Muscle of leg (tissue), 16 donors: Measurements from ENCODE around the gene GRK3. TPM values are rescaled to one million over a fixed set of nuclear protein-coding genes. Genes with fewer than 3 reads are reported as not detected.
"Not testable (repeated sequence)": the region's sequence is repeated elsewhere in the genome, so short reads cannot be mapped to it uniquely, and the experiment has no call there.

ENCODE experiments used
- DNase-seq: peaks from one replicate; pipeline ENCODE4 v3.0.0; 2013
- H3K27ac ChIP-seq: one replicate; pipeline ENCODE4 v1.5.1; 2013; ENCODE audit warnings: mild to moderate bottlenecking, low read length, control low read depth
- H3K27me3 ChIP-seq: one replicate; pipeline ENCODE4 v1.6.1; 2013; ENCODE audit warnings: low read length; ENCODE audit not compliant: control insufficient read depth, insufficient read depth
- H3K36me3 ChIP-seq: one replicate; pipeline ENCODE4 v1.6.1; 2013; ENCODE audit warnings: low read length; ENCODE audit not compliant: control insufficient read depth, insufficient read depth
- H3K4me1 ChIP-seq: one replicate; pipeline ENCODE4 v1.6.1; 2013; ENCODE audit warnings: low read length; ENCODE audit not compliant: control insufficient read depth, insufficient read depth
- H3K4me3 ChIP-seq: one replicate; pipeline ENCODE4 v1.5.1; 2013; ENCODE audit warnings: low read length, control low read depth
- H3K9me3 ChIP-seq: replicated peaks from 2 replicates; pipeline ENCODE4 v1.6.1; 2013; ENCODE audit warnings: low read depth, low read length; ENCODE audit not compliant: control insufficient read depth
- WGBS: methylation state at CpG from one replicate; pipeline ENCODE4 v1.1.5; 2013; ENCODE audit warnings: missing lambda C conversion rate; ENCODE audit not compliant: insufficient coverage; 5-methylcytosine and 5-hydroxymethylcytosine counted together
- long read RNA-seq, 11 donors: transcript quantifications; one replicate each; lab custom pipeline, GENCODE V29; 2026
- polyA plus RNA-seq, 8 donors: library from polyadenylated mRNA; unstranded; fragments of 120-200 nt; gene quantifications; one replicate each; pipeline versions ENCODE4 v1.2.1 to v1.2.3, GENCODE V29; 2013; ENCODE audit warnings: inconsistent platforms in 1 of 8, low replicate concordance in 1 of 8; ENCODE audit not compliant: insufficient read length in 8 of 8, insufficient read depth in 1 of 8
- total RNA-seq: library from RNA; stranded (reverse); fragments of 120-200 nt; gene quantifications from one replicate; pipeline ENCODE4 v1.2.4, GENCODE V29; 2013

The GRK3 gene
- total RNA-seq (9.0 TPM), polyA plus RNA-seq (1 to 10 TPM; 5.7 to 8.1 (median 6.9) TPM)
- long read RNA-seq, donor 1 = 0 reads
- long read RNA-seq, donor 2 = 0 reads
- long read RNA-seq, donor 3, full-length matches to known transcripts = 1 of 1 reads
- long read RNA-seq, donor 3, partial matches to known transcripts = 0 of 1 reads
- long read RNA-seq, donor 3, other reads (novel, unspliced or antisense) = 0 of 1 reads
- long read RNA-seq, donor 4, full-length matches to known transcripts = 1 of 1 reads
- long read RNA-seq, donor 4, partial matches to known transcripts = 0 of 1 reads
- long read RNA-seq, donor 4, other reads (novel, unspliced or antisense) = 0 of 1 reads
- long read RNA-seq, donor 5, full-length matches to known transcripts = 2 of 2 reads
- long read RNA-seq, donor 5, partial matches to known transcripts = 0 of 2 reads
- long read RNA-seq, donor 5, other reads (novel, unspliced or antisense) = 0 of 2 reads
- long read RNA-seq, donor 6 = 0 reads
- long read RNA-seq, donor 7 = 0 reads
- long read RNA-seq, donor 8 = 0 reads
- long read RNA-seq, donor 9 = 0 reads
- long read RNA-seq, donor 10 = 0 reads
- long read RNA-seq, donor 11 = 0 reads

DNA sequence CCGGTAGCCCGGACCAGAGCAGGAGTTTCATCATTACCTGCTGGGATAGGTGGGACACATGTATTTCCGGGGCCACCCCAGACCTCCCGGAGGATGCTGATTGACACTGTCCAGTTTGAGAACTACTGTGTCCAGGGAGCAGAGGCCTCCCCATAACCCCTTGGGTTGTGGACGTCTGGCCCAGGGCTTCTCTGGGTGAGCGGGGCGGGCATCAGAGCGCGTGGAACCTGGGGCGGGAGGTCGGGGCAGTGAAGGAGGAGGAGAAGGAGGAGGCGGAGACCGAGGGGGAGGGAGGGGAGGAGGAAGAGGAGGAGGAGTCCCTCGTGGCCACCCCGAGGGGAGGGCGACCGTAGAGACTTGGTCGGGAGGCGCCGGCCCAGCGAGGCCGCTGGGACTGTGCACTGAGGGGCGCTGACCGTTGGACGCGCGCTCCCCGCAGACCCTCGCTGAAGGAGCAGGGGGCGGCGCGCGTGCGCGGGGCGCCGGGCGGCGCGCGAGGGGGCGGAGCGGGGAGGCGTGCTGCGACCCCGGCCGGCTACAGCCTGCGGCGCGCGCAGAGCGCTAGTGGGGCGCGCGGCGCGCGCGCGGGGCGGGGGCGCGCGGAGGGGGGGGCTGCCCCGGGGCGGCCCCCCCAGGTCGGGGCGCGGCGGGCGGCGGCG lies at the start of gene GRK3:
Gene GRK3 (plus strand): TSS at position 356 of the 659 bp plus-strand sequence. CDS start 366 bp downstream, outside the sequence.
- Histone ChIP-seq H3K36me3 (no peaks in the 10 kb centered on the region), H3K27ac (peak within 1 kb of the TSS; percentile 79), H3K4me3 (peak within 1 kb of the TSS; percentile 67), H3K27me3 (no peaks in the 10 kb centered on the region), H3K9me3 (no peaks in the 10 kb centered on the region), H3K4me1 (peaks cover 18% of the 10 kb centered on the region)
- under 1% methylated on average over 64 of the region's 73 CpGs for WGBS
- DNase-seq = peak; percentile 83

DNA sequence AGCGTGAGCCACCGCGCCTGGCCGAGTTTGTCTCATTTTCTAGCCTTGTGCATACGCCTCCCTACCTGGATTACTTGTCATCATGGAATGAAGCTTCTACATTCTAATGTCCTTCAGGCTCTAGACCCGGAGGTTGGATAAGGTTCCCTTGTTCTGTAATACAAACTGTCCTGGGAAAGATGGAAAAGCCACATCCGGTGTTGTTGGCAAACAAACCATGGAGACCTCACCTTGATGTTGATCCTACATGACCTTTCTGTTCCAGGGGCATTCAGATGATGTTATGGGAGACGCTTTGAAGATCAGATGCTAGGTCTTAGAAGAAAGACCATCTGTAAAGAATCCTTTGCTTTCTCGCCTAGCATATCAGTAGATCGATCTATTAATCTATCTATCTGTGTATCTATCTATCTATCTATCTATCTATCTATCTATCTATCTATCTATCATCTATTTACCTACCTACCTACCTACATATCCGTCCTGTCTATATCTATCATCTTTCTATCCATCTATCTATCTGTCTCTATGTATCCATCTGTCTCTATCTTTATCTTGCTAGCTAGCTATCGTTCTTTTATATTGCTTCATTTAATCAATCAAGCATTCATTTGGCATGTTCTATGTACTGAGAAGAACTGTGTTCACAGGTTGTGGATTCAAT lies 46.3 kb upstream of the GRK3 start:
- H3K9me3 ChIP-seq = no peaks in the 10 kb centered on the region
- 90% methylated on average over 6 of the region's 12 CpGs for WGBS
- H3K4me3 ChIP-seq = no peak overlapping the region
- no peaks in the 10 kb centered on the region for H3K36me3 ChIP-seq
- no peaks in the 10 kb centered on the region for H3K4me1 ChIP-seq
- no peak for DNase-seq
- no peaks in the 10 kb centered on the region for H3K27me3 ChIP-seq
- H3K27ac ChIP-seq = no peak overlapping the region

DNA sequence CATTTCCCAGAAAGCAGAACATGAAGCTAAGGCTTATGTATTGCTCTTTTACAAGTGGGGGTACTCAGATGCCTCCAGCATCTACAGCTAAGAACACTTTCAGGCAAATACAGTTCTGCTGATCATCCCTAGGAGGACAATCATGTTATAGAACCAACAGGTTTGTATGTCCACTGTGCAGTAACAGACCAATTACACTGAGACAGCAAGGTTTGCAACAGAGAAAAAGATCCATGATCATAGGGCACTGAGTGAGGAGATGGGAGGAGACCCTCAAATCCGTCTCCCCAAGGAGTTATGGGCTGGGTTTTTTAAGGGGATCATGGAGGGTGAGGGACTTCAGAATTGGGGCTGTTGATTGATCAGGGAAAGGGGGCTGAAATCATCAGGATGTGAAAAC lies 39.1 kb upstream of the GRK3 start:
- Histone ChIP-seq H3K27me3 (no peaks in the 10 kb centered on the region), H3K9me3 (peaks cover 7% of the 10 kb centered on the region), H3K36me3 (no peaks in the 10 kb centered on the region), H3K4me1 (no peaks in the 10 kb centered on the region), H3K27ac (no peak overlapping the region), H3K4me3 (no peak overlapping the region)
- 73% methylated on average over 1 of the region's 1 CpG for WGBS
- DNase-seq = no peak

DNA sequence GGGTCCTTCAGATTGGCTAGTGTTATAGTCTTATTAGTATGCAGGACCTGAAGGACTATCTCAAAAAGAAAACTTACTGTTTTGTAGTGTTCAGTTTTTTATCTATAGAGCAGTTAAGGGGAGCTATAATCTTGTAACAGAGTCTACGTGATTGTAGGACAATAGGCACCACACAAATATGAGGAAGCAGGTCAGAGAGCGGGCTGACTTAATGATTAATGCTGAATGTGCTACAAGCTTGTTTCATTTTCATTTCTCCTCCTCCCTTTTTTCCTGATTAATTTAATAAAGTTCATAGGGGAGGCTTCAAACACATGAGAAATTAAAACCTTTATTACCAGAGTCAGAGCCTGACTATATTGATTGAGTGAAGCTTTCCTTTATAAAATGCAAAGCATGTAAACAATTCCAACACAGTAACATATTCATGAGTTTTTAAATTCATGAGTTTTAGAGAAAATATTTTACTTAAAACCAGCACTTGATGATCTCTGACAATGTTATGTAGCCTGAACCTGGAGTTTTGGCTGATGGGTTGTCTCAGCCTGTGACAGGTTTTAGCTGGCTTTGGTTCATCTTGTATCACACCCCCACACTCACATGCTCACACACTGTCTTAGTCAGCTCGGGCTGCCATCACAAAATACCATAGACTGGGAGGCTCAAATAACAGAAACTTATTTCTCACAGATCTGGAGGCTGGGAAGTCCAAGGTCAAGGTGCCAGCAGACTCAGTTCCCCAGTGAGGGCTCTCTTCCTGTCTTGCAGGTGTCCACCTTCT lies 38.5 kb upstream of the GRK3 start:
- not testable (repeated sequence) for H3K27me3 ChIP-seq, H3K9me3 ChIP-seq, H3K4me3 ChIP-seq, H3K4me1 ChIP-seq, H3K27ac ChIP-seq, DNase-seq, H3K36me3 ChIP-seq
- no CpG with 5 or more reads among the region's 3 CpGs for WGBS

DNA sequence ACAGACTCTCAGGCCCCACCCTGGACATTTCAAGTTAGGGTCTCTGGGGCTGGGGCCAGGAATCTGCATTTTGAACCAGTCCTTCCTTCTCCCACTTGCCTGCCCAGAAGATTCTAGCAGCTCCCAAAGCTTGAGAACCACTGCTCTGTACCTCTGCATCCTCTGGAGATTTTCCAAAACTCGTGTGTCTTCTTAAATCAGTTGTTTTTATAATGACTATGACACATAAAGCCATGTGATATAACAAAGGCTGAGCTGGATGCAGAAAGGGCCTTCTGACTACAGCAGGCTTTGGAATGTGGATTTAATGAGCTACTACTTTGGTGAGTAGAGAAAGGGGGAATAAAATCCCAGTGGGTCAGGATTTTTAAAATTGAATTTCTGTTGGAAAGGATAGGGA lies 37.5 kb upstream of the GRK3 start:
- WGBS = no CpG with 5 or more reads among the region's 1 CpG
- not testable (repeated sequence) for H3K4me1 ChIP-seq, H3K4me3 ChIP-seq, H3K27me3 ChIP-seq, H3K27ac ChIP-seq, DNase-seq, H3K36me3 ChIP-seq, H3K9me3 ChIP-seq

DNA sequence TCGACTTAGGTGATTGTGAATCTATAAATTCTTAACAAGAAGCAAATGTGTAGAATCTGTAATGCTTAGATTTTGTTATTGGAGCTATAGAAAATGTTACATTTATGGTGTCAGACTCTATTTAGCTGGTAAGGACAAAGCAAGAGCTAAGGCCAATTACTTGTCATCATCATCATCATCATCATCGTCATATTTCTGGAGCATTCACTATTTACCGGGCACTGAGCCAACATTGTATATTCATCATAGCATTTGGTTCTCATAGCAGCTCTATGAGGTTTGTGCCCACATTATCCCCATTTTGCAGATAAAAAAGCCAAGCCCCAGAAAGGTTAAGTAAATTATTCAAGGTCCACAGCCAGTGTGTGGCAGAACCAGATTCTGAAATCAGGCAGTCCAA lies 36.4 kb upstream of the GRK3 start:
- WGBS = no CpG with 5 or more reads among the region's 3 CpGs

DNA sequence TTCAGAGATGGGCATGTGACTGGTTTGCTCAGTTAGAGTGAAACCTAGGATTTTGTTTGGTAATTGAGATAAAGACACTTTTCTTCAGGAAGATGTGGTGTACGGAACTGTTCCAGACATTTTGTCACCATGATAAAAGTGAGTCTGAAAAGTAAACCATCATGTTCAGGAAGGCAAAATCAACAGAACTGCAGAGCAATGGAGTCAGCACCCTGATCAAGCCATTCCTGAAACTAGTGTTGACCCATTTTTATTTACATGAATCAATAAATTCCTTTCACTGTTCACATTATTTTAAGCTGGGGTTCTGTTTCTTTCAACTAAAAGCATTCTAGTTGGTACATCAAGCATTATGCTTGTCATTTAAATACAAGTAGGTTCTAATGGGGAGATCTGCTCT lies 35.4 kb upstream of the GRK3 start:
- DNase-seq, H3K4me1 ChIP-seq: not testable (repeated sequence)

More for the DNA sequence above, 36.4 kb upstream of the GRK3 start:
- not testable (repeated sequence) for H3K27ac ChIP-seq, H3K27me3 ChIP-seq, H3K4me3 ChIP-seq, H3K9me3 ChIP-seq, H3K36me3 ChIP-seq, DNase-seq, H3K4me1 ChIP-seq

DNA sequence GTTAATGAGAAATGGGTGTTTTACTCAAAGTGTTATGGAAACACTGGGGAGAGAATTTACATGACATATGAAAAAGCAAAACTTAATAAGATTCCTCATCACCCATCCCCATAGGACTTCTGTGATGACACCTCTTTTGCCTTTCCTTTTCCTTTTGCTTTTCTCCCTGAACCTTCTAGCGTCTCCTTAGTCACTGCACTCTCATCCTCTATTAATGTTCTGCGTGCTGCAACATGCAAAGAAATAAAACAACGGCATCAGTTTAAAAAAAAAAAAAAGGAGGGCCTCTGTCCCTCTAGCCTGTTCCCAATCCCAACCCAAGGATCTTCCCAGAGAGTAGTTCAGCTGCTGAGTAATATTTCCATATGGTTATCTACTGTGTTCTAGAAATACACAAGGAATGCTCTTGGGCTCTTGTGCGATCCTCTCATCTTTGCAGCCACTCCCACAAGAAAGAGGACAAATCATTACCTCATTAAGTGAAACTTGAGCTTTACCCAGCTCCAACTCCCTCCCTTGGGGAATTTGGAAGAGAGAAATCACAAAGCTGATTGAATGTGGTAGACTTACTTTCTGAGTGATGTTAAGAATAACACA lies 34.8 kb upstream of the GRK3 start:
- not testable (repeated sequence) for H3K9me3 ChIP-seq, H3K27ac ChIP-seq, DNase-seq, H3K36me3 ChIP-seq, H3K4me1 ChIP-seq, H3K4me3 ChIP-seq, H3K27me3 ChIP-seq
- WGBS = no CpG with 5 or more reads among the region's 4 CpGs

More for the DNA sequence above, 35.4 kb upstream of the GRK3 start:
- not testable (repeated sequence) for H3K9me3 ChIP-seq, H3K36me3 ChIP-seq, H3K4me3 ChIP-seq, H3K27ac ChIP-seq, H3K27me3 ChIP-seq
- WGBS = 86% methylated on average over 1 of the region's 1 CpG

DNA sequence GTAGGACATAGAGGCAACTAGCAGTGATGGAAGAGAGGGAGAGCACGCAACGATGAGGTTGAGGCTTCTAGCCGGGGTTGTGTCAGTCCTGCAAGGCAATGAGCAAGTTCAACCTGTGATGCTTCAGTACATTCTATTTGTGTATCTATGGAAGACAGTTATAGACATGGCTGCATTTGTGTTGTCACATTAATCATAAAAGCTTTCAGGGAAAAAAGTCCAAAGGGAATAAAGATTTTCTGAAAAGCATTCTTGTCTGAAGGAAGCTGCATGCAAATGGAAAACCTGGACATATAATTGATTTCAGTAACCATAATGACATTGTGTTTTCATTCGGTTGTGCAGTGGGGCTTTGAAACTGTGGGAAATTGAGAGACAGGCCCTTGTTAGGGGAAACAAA lies 32.8 kb upstream of the GRK3 start:
- not testable (repeated sequence) for H3K9me3 ChIP-seq, DNase-seq, H3K27me3 ChIP-seq, H3K4me3 ChIP-seq, H3K36me3 ChIP-seq, H3K27ac ChIP-seq, H3K4me1 ChIP-seq
- WGBS = no CpG with 5 or more reads among the region's 4 CpGs
